Astrocyte of the cerebellum (primary cell): ENCODE data around the gene PADI4.

Experiments
- DNase-seq: peaks from one replicate; pipeline ENCODE4 v3.0.0-alpha.2; 2011; ENCODE audit warnings: low read depth
- H3K4me3 ChIP-seq: 2 replicates; pipeline ENCODE4 v1.5.1; 2011; ENCODE audit warnings: mild to moderate bottlenecking, low read depth, low read length, moderate library complexity
- in situ Hi-C: cut with HindIII; loops from 2 replicates; pipeline ENCODE4 v1.10.0; 2017; ENCODE audit warnings: low sequenced_read_pairs
- TF ChIP-seq, protein P1 (sequence below): IDR thresholded peaks from 2 replicates; pipeline ENCODE4 v1.5.1; 2012; ENCODE audit warnings: low read length, low read depth, moderate library complexity, mild to moderate bottlenecking; ENCODE audit errors: missing control alignments

The PADI4 gene, protein sequence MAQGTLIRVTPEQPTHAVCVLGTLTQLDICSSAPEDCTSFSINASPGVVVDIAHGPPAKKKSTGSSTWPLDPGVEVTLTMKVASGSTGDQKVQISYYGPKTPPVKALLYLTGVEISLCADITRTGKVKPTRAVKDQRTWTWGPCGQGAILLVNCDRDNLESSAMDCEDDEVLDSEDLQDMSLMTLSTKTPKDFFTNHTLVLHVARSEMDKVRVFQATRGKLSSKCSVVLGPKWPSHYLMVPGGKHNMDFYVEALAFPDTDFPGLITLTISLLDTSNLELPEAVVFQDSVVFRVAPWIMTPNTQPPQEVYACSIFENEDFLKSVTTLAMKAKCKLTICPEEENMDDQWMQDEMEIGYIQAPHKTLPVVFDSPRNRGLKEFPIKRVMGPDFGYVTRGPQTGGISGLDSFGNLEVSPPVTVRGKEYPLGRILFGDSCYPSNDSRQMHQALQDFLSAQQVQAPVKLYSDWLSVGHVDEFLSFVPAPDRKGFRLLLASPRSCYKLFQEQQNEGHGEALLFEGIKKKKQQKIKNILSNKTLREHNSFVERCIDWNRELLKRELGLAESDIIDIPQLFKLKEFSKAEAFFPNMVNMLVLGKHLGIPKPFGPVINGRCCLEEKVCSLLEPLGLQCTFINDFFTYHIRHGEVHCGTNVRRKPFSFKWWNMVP

DNA sequence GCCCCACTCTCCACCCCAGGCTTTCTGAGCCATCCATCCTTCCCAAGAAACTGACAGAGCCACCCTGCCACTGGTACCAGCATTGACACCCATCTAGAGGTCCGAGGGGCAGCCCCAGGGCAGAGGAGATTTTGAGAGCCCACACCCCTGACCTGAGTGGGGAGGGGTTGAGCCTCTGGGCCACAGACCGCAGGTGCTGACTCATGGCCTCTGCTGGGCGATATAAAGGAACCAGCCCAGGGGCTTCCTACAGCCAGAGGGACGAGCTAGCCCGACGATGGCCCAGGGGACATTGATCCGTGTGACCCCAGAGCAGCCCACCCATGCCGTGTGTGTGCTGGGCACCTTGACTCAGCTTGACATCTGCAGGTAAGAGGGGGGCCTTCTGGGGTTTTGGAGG, at the start of gene PADI4:
Gene PADI4, plus strand, starts transcription at position 252 of the 400 bp plus-strand sequence. Its CDS starts 26 bp downstream, at position 278.
- DNase-seq = no peak
- H3K4me3 ChIP-seq = no peak within 1 kb of the TSS
- in situ Hi-C loops = no loop called here
- TF ChIP-seq, protein P1, sequence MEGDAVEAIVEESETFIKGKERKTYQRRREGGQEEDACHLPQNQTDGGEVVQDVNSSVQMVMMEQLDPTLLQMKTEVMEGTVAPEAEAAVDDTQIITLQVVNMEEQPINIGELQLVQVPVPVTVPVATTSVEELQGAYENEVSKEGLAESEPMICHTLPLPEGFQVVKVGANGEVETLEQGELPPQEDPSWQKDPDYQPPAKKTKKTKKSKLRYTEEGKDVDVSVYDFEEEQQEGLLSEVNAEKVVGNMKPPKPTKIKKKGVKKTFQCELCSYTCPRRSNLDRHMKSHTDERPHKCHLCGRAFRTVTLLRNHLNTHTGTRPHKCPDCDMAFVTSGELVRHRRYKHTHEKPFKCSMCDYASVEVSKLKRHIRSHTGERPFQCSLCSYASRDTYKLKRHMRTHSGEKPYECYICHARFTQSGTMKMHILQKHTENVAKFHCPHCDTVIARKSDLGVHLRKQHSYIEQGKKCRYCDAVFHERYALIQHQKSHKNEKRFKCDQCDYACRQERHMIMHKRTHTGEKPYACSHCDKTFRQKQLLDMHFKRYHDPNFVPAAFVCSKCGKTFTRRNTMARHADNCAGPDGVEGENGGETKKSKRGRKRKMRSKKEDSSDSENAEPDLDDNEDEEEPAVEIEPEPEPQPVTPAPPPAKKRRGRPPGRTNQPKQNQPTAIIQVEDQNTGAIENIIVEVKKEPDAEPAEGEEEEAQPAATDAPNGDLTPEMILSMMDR = no peak

GRCh38 chr1:17258758-17259130, 49.3 kb upstream of the PADI4 start:
- TF ChIP-seq, protein P1 = no peak
- in situ Hi-C loops = no loop called here
- DNase-seq = no peak
- no peak overlapping the region for H3K4me3 ChIP-seq

- TF ChIP-seq, protein P1 = no peak
- H3K4me3 ChIP-seq = no peak overlapping the region
- no peak for DNase-seq
- in situ Hi-C loops = no loop called here
These were observed 48.6 kb upstream of the PADI4 start for GRCh38 chr1:17259233-17259873.

DNA sequence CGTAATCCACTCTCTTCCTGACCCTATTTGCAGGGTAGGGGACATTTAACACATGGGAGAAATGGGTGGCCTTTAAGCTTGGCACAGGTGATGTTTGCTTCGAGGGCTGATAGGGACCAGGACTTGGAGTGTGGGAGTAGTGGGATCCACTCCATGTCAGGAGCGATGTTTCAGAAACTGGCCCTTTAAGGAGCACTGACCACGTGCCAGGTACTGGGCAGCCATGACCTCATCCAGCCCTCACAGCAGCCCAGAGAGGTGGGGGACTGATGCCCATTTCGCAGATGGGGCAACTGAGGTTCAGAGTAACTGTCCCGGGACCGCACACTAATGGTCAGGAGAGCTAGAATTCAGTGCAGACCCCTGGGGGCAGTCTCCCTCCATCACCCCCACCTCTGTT, 47.7 kb upstream of the PADI4 start:
- H3K4me3 ChIP-seq = no peak overlapping the region
- TF ChIP-seq, protein P1 = no peak
- in situ Hi-C loops = no loop called here
- no peak for DNase-seq

DNA sequence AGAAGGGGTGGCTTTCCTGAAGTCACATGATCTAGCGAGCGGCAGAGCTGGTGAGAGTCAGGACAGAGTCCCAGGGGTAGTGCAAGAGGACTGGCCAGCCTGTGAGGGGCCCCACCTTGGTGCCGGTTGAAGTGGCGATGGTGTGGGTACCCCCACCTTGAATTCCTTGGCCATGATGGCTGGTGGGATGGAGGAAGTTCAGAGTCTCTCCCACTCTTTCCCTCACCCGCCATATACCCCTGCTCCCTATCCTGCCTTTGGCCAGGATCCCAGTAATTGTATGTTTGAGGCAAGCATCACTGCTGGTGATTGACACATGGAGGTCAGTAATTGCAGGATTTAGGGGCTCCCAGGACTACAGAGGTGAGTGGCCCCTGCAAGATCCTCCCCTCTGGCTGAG, 47.3 kb upstream of the PADI4 start:
- in situ Hi-C loops = no loop called here

DNA sequence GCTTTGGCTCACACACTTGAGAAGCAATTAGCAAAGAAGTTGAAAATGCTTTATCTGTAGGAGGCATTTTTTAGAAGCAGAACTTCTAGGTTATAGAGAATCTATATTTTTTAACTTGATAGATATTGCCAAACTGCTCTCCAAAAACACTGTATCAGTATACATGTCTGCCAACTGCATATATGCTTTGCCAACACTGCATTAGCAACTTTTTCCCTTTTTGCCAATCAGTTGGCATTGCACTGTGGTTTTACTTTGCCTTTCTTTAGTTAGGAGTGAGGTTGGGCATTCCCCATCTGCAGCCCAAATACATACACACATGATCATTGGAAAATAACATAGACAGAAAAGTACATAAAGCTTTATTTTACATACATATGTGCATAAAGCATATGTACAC, 44.1 kb upstream of the PADI4 start:
- no peak overlapping the region for H3K4me3 ChIP-seq
- no peak for DNase-seq
- TF ChIP-seq, protein P1 = no peak
- in situ Hi-C loops = no loop called here

More for the DNA sequence above, 47.3 kb upstream of the PADI4 start:
- H3K4me3 ChIP-seq = no peak overlapping the region
- no peak for DNase-seq
- TF ChIP-seq, protein P1 = no peak
